GM18873 (cell line): ENCODE results near the gene MLYCD.

Experiments
- ATAC-seq: cut with Tn5 transposase; IDR thresholded peaks from one replicate; pipeline ENCODE4 v1.9.1; 2021; ENCODE audit warnings: mild to moderate bottlenecking, moderate library complexity, moderate number of reproducible peaks; ENCODE audit not compliant: unreplicated experiment, low FRiP score

The MLYCD gene

GRCh38 chr16:83898463-83899271 is at the start of gene MLYCD:
Gene MLYCD (plus strand): TSS chr16:83899115. CDS start chr16:83899145, 30 bp downstream.
- ATAC-seq = peak; percentile 57

GRCh38 chr16:83849421-83849820 is 49.5 kb upstream of the MLYCD start:
- no peak for ATAC-seq

- ATAC-seq = no peak
Measured at GRCh38 chr16:83850947-83851346, 48.0 kb upstream of the MLYCD start.

- ATAC-seq = no peak
Measured at GRCh38 chr16:83851473-83851872, 47.4 kb upstream of the MLYCD start.

GRCh38 chr16:83852774-83853173 is 46.1 kb upstream of the MLYCD start:
- no peak for ATAC-seq

- no peak for ATAC-seq
Measured at GRCh38 chr16:83853834-83854233, 45.1 kb upstream of the MLYCD start.

- no peak for ATAC-seq
Measured at GRCh38 chr16:83854420-83854819, 44.5 kb upstream of the MLYCD start.

- ATAC-seq = no peak
Measured at GRCh38 chr16:83856792-83857191, 42.1 kb upstream of the MLYCD start.

GRCh38 chr16:83859265-83859664 is 39.6 kb upstream of the MLYCD start:
- ATAC-seq = no peak

GRCh38 chr16:83862661-83863060 is 36.3 kb upstream of the MLYCD start:
- no peak for ATAC-seq

GRCh38 chr16:83863682-83864081 is 35.2 kb upstream of the MLYCD start:
- no peak for ATAC-seq

- no peak for ATAC-seq
Measured at GRCh38 chr16:83870830-83871229, 28.1 kb upstream of the MLYCD start.

- no peak for ATAC-seq
Measured at GRCh38 chr16:83878838-83879237, 20.1 kb upstream of the MLYCD start.

- no peak for ATAC-seq
Measured at GRCh38 chr16:83882163-83882885, 16.6 kb upstream of the MLYCD start.

- no peak for ATAC-seq
Measured at GRCh38 chr16:83886199-83886971, 12.5 kb upstream of the MLYCD start.

- ATAC-seq = no peak
Measured at GRCh38 chr16:83887080-83887479, 11.8 kb upstream of the MLYCD start.

GRCh38 chr16:83887564-83887963 is 11.4 kb upstream of the MLYCD start:
- ATAC-seq = no peak

GRCh38 chr16:83888672-83889044 is 10.3 kb upstream of the MLYCD start:
- ATAC-seq = no peak

GRCh38 chr16:83890359-83890758 is 8.6 kb upstream of the MLYCD start:
- ATAC-seq = no peak

GRCh38 chr16:83891742-83892141 is 7.2 kb upstream of the MLYCD start:
- ATAC-seq = no peak

- ATAC-seq = no peak
Measured at GRCh38 chr16:83895243-83895642, 3.7 kb upstream of the MLYCD start.
